Activated CD4-positive, alpha-beta T cell treated with anti-CD3 and anti-CD28 coated beads, Interleukin-2, amount 10 ng/mL, durations not matched to agents 7 days and 5 days (primary cell): ENCODE results near the gene TAAR5. TPM values are rescaled to one million over a fixed set of nuclear protein-coding genes. Genes with fewer than 3 reads are reported as not detected.
"Not testable (repeated sequence)": the region's sequence is repeated elsewhere in the genome, so short reads cannot be mapped to it uniquely, and the experiment has no call there.

Source experiments
- CTCF ChIA-PET: fragments of 350-600 bp; sonication (Branson Sonifier 250); formaldehyde crosslinking; loops from one replicate; lab custom pipeline; 2021; ENCODE audit warnings: antibody characterized with exemption; lab: Charles Lee
- POLR2A ChIA-PET: fragments of 350-600 bp; sonication (Branson Sonifier 250); formaldehyde crosslinking; loops from one replicate; lab custom pipeline; 2021; ENCODE audit warnings: antibody characterized with exemption; lab: Charles Lee
- DNase-seq: peaks from one replicate; pipeline ENCODE4 v3.0.0-alpha.2; 2020
- H3K27ac Mint-ChIP-seq: one replicate; pipeline ENCODE4 v1.8.0; 2021; ENCODE audit warnings: mild to moderate bottlenecking, moderate library complexity, mixed read lengths
- H3K27me3 Mint-ChIP-seq: one replicate; pipeline ENCODE4 v1.8.0; 2021; ENCODE audit warnings: mixed read lengths
- H3K36me3 Mint-ChIP-seq: one replicate; pipeline ENCODE4 v1.8.0; 2021; ENCODE audit warnings: low read depth, mixed read lengths
- H3K4me1 Mint-ChIP-seq: one replicate; pipeline ENCODE4 v1.8.0; 2021; ENCODE audit warnings: mixed read lengths
- H3K4me3 Mint-ChIP-seq: one replicate; pipeline ENCODE4 v1.8.0; 2021; ENCODE audit warnings: mild to moderate bottlenecking, moderate library complexity, mixed read lengths
- H3K9me3 Mint-ChIP-seq: one replicate; pipeline ENCODE4 v1.8.0; 2021; ENCODE audit warnings: mixed read lengths
- total RNA-seq, 2 experiments: library from RNA; stranded (reverse); gene quantifications; one replicate each; pipeline ENCODE4 v1.2.3, GENCODE V29; 2021

The TAAR5 gene, protein sequence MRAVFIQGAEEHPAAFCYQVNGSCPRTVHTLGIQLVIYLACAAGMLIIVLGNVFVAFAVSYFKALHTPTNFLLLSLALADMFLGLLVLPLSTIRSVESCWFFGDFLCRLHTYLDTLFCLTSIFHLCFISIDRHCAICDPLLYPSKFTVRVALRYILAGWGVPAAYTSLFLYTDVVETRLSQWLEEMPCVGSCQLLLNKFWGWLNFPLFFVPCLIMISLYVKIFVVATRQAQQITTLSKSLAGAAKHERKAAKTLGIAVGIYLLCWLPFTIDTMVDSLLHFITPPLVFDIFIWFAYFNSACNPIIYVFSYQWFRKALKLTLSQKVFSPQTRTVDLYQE
- not detected for total RNA-seq

- CTCF ChIA-PET = no interaction called here
- Mint-ChIP-seq H3K9me3 (no peaks in the 10 kb centered on the region), H3K36me3 (no peaks in the 10 kb centered on the region), H3K4me3 (no peak within 1 kb of the TSS), H3K4me1 (no peaks in the 10 kb centered on the region), H3K27me3 (peaks cover 9% of the 10 kb centered on the region), H3K27ac (no peak within 1 kb of the TSS)
- POLR2A ChIA-PET = no interaction called here
- no peak for DNase-seq
These were observed at the start of gene TAAR5 for GRCh38 chr6:132589454-132589853. Gene TAAR5, minus strand, starts transcription at chr6:132589741. Its CDS starts 55 bp downstream, at chr6:132589686.

DNA sequence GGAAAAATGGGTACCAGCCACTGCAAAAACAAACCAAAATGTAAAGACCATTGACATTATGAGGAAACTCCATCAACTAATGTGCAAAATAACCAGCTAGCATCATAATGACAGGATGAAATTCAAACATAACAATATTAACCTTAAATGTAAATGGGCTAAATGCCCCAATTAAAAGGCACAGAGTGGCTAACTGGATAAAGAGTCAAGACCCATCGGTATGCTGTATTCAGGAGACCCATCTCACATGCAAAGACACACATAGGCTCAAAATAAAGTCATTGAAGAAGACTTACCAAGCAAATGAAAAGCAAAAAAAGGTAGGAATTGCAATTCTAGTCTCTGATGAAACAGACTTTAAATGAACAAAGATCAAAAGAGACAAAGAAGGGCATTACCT is 47.6 kb upstream of the TAAR5 start:
- H3K4me3 Mint-ChIP-seq, DNase-seq, CTCF ChIA-PET, H3K4me1 Mint-ChIP-seq, H3K27ac Mint-ChIP-seq, POLR2A ChIA-PET, H3K9me3 Mint-ChIP-seq, H3K36me3 Mint-ChIP-seq: not testable (repeated sequence)
- H3K27me3 Mint-ChIP-seq = peaks cover 46% of the 10 kb centered on the region

DNA sequence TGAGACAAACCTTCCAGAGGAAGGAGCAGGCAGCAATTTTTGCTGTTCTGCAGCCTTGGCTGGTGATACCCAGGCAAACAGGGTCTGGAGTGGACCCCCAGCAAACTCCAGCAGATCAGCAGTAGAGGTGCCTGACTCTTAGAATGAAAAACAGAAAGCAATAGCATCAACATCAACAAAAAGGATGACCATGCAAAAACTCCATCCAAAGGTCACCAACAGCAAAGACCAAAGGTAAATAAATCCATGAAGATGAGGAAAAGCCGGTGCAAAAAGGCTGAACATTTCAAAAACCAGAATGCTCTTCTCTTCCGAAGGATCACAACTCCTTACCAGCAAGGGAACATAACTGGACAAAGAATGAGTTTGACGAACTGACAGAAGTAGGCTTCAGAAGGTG is 46.4 kb upstream of the TAAR5 start:
- H3K36me3 Mint-ChIP-seq, H3K9me3 Mint-ChIP-seq, H3K27ac Mint-ChIP-seq, H3K4me3 Mint-ChIP-seq, DNase-seq, POLR2A ChIA-PET, H3K4me1 Mint-ChIP-seq: not testable (repeated sequence)
- CTCF ChIA-PET = interaction anchor here (1.5 kb wide), 1 partner anchor 76 kb away, joined by 3 read pairs; no protein-coding TSS in a partner anchor
- H3K27me3 Mint-ChIP-seq = peaks cover 45% of the 10 kb centered on the region

DNA sequence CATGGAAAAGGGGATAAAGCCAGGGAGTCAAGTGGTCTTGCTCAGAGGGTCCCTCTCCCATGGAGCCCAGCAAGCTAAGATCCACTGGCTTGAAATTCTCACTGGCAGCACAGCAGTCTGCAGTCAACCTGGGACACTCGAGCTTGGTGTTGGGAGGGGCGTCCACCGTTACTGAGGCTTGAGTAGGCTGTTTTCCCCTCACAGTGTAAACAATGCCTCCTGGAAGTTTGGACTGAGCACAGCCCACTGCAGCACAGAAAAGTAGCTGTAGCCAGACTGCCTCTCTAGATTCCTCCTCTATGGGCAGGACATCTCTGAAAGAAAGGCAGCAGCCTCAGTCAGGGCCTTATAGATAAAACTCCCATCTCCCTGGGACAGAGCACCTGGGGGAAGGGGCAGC is 45.7 kb upstream of the TAAR5 start:
- peaks cover 42% of the 10 kb centered on the region for H3K27me3 Mint-ChIP-seq
- CTCF ChIA-PET = interaction anchor here (1.5 kb wide), 1 partner anchor 76 kb away, joined by 3 read pairs; no protein-coding TSS in a partner anchor
- H3K27ac Mint-ChIP-seq, H3K9me3 Mint-ChIP-seq, DNase-seq, H3K36me3 Mint-ChIP-seq, H3K4me1 Mint-ChIP-seq, POLR2A ChIA-PET, H3K4me3 Mint-ChIP-seq: not testable (repeated sequence)

DNA sequence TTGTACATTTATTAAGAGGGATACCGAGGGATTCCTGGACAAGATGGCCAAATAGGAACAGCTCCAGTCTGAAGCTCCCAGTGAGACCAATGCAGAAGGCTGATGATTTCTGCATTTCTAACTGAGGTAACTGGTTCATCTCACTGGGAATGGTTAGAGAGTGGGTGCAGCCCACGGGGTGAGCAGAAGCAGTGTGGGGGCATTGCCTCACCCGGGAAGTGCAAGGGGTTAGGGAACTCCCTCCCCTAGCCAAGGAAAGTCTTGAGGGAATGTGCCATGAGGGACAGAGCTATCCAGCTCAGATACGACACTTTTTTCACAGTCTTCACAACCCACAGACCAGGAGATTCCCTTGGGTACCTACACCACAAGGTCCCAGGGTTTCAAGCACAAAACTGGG is 45.3 kb upstream of the TAAR5 start:
- Mint-ChIP-seq H3K27me3 (peaks cover 42% of the 10 kb centered on the region), H3K4me3 (no peak overlapping the region), H3K36me3 (no peaks in the 10 kb centered on the region), H3K4me1 (no peaks in the 10 kb centered on the region), H3K9me3 (peaks cover 7% of the 10 kb centered on the region), H3K27ac (no peak overlapping the region)
- ChIA-PET CTCF (interaction anchor here (1.5 kb wide), 1 partner anchor 77 kb away, joined by 3 read pairs; no protein-coding TSS in a partner anchor), POLR2A (no interaction called here)
- DNase-seq = no peak

DNA sequence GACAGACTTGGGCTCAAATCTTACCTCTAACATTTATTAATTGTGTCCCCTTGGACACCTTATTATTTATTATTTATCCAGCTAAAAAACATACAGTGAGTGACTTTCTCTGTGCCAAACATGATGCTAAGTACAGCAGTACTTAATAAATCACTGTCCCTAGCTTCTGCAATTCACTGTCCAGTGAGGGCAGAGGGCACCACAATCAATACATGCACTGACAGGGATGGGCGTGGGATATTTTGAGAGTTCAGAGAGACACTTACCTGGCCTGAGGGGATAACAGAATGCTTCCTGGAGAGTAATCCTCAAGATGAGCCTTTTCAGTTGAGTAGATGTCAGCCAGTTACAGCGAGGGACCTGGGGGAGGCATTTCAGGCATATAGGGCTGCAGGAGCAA is 43.8 kb upstream of the TAAR5 start:
- H3K9me3 Mint-ChIP-seq = peaks cover 2% of the 10 kb centered on the region
- no peak overlapping the region for H3K27ac Mint-ChIP-seq
- no peak overlapping the region for H3K4me3 Mint-ChIP-seq
- POLR2A ChIA-PET = no interaction called here
- H3K4me1 Mint-ChIP-seq = no peaks in the 10 kb centered on the region
- CTCF ChIA-PET = no interaction called here
- H3K27me3 Mint-ChIP-seq = peaks cover 38% of the 10 kb centered on the region
- DNase-seq = no peak
- H3K36me3 Mint-ChIP-seq = no peaks in the 10 kb centered on the region

DNA sequence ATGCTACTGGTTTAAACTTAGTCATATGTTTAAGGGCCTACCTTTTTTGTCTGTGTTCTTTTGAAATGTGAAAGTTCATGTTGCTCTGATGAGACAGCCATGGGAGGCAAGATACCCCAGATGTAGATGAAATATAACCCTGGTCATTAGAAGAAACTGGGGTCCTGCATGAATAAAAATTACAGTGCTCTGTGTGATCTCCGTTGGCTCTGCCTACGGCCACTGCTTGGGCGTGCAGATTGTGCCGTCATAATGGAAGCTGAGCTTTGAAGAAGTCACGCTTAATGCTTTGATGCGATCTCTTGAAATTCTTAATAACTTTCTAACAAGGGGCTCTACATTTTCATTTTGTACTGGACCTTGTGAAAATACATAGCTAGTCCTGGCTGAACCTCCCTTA is 34.6 kb upstream of the TAAR5 start, which contains the start of gene TAAR2:
TAAR2 (minus strand) TSS at position 101 of the 400 bp plus-strand sequence; CDS start at position 101, 0 bp downstream.
- no peak for DNase-seq
- ChIA-PET POLR2A (no interaction called here), CTCF (no interaction called here)
- no peak within 1 kb of the TSS for H3K4me3 Mint-ChIP-seq
- peaks cover 37% of the 10 kb centered on the region for H3K27me3 Mint-ChIP-seq
- no peak within 1 kb of the TSS for H3K27ac Mint-ChIP-seq
- H3K9me3 Mint-ChIP-seq = no peaks in the 10 kb centered on the region
- H3K4me1 Mint-ChIP-seq = no peaks in the 10 kb centered on the region
- H3K36me3 Mint-ChIP-seq = no peaks in the 10 kb centered on the region

DNA sequence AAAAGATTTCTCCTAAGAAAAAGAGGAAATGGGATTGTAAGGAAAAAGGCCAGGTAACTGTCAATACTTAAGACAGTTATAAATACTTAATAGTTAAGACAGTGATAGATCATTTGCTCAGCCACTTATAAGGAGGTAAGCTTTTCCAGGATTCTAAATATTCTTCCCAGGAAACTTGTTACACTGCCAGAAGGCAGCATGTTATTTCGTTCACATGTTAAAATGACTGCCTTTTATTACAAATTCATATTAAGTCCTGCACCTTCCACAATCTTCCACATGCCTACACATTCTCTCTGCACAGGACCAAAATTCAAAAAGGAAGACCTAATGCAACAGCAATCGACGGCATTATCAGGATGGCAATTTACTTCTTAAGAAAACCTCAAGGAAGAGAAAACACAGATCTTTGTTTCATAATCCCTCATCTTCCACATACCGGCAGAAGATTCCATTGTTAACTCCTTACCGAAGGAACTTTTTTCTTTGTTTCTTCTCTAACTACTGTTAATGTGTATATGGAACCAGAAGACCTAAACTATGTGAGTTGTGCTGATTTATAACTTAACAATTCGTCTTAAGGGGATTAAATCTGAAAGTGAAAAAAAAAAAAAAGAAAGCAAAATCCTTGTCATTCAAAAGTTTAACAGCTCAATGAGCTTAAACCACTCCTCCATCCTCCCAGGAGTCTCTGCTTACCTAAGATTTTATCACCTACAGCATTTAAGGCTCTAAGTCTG is 33.7 kb upstream of the TAAR5 start:
- no peak for DNase-seq
- ChIA-PET CTCF (no interaction called here), POLR2A (no interaction called here)
- H3K4me1 Mint-ChIP-seq = no peaks in the 10 kb centered on the region
- H3K9me3 Mint-ChIP-seq = no peaks in the 10 kb centered on the region
- H3K27ac Mint-ChIP-seq = no peak overlapping the region
- peaks cover 38% of the 10 kb centered on the region for H3K27me3 Mint-ChIP-seq
- H3K4me3 Mint-ChIP-seq = no peak overlapping the region
- no peaks in the 10 kb centered on the region for H3K36me3 Mint-ChIP-seq

GRCh38 chr6:132616677-132617076 is 27.1 kb upstream of the TAAR5 start:
- DNase-seq = no peak
- H3K36me3 Mint-ChIP-seq = no peaks in the 10 kb centered on the region
- CTCF ChIA-PET = no interaction called here
- no peak overlapping the region for H3K4me3 Mint-ChIP-seq
- no peak overlapping the region for H3K27ac Mint-ChIP-seq
- H3K4me1 Mint-ChIP-seq = peaks cover 4% of the 10 kb centered on the region
- POLR2A ChIA-PET = no interaction called here
- no peaks in the 10 kb centered on the region for H3K9me3 Mint-ChIP-seq
- H3K27me3 Mint-ChIP-seq = peaks cover 38% of the 10 kb centered on the region

GRCh38 chr6:132614554-132614953 is 25.0 kb upstream of the TAAR5 start:
- no peak overlapping the region for H3K27ac Mint-ChIP-seq
- peaks cover 4% of the 10 kb centered on the region for H3K4me1 Mint-ChIP-seq
- peak overlapping the region; percentile 30 for H3K4me3 Mint-ChIP-seq
- H3K9me3 Mint-ChIP-seq = no peaks in the 10 kb centered on the region
- H3K27me3 Mint-ChIP-seq = peaks cover 32% of the 10 kb centered on the region
- POLR2A ChIA-PET = no interaction called here
- no peak for DNase-seq
- CTCF ChIA-PET = no interaction called here
- H3K36me3 Mint-ChIP-seq = no peaks in the 10 kb centered on the region

DNA sequence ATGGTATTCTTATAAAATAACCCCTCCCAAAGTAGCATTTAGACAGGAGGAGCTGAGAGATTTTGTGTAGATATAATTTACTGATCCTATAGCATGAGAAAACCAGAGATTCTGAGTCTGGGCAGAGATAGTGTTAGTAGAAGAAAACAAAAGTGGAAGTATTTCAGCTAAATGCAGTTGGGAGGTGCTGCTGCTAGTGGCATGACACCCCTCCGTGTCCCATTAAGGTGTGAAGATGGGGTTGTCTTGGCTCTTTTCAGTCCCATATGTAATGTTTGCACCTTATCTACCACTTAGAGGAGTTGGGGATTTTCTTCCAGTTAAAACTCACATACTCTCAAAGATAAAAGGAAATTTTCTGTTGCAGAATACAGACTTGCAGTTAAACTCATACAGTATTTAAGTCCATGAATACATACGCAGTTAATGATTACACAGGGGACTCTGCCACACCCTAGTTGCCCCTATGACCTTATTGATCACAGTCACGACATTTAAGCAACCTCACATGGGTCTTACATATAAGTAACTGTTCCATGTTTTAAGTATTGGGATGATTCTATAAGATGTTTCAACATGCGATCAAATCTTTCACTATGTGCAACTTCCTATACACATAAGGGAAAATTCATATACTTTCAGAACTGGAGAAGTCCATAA is 23.0 kb upstream of the TAAR5 start:
- no peak for DNase-seq
- ChIA-PET POLR2A (no interaction called here), CTCF (no interaction called here)
- Mint-ChIP-seq H3K9me3 (no peaks in the 10 kb centered on the region), H3K4me3 (no peak overlapping the region), H3K36me3 (no peaks in the 10 kb centered on the region), H3K27ac (no peak overlapping the region), H3K4me1 (peaks cover 4% of the 10 kb centered on the region), H3K27me3 (peaks cover 25% of the 10 kb centered on the region)

GRCh38 chr6:132611616-132612015 is 22.1 kb upstream of the TAAR5 start:
- Mint-ChIP-seq H3K36me3 (no peaks in the 10 kb centered on the region), H3K27me3 (peaks cover 19% of the 10 kb centered on the region), H3K27ac (no peak overlapping the region), H3K4me3 (no peak overlapping the region), H3K9me3 (no peaks in the 10 kb centered on the region), H3K4me1 (peaks cover 4% of the 10 kb centered on the region)
- DNase-seq = no peak
- CTCF ChIA-PET = no interaction called here
- POLR2A ChIA-PET = no interaction called here
